H9 (cell line): Measurements from ENCODE around the gene ANGPTL8. TPM values are rescaled to one million over a fixed set of nuclear protein-coding genes. Genes with fewer than 3 reads are reported as not detected.

Experiments
- DNase-seq: peaks from one replicate; pipeline ENCODE4 v3.0.0-alpha.2; 2017
- H2AFZ ChIP-seq: one replicate; pipeline ENCODE4 v1.6.1; 2013; ENCODE audit warnings: mild to moderate bottlenecking, low read length, control low read depth, moderate library complexity
- H2AK5ac ChIP-seq: 2 replicates; pipeline ENCODE4 v1.6.1; 2013; ENCODE audit warnings: low read length, control low read depth, mixed read lengths; ENCODE audit not compliant: insufficient read length
- H2BK120ac ChIP-seq: one replicate; pipeline ENCODE4 v1.6.1; 2013; ENCODE audit warnings: low read depth, mild to moderate bottlenecking, low read length, control low read depth, inconsistent platforms; ENCODE audit not compliant: poor library complexity, severe bottlenecking
- H2BK12ac ChIP-seq: 2 replicates; pipeline ENCODE4 v1.6.1; 2013; ENCODE audit warnings: low read length, control low read depth, mixed read lengths, low read depth; ENCODE audit not compliant: insufficient read length
- H2BK15ac ChIP-seq: 2 replicates; pipeline ENCODE4 v1.6.1; 2013; ENCODE audit warnings: low read depth, low read length, control low read depth
- H2BK20ac ChIP-seq: one replicate; pipeline ENCODE4 v1.6.1; 2013; ENCODE audit warnings: low read depth, mild to moderate bottlenecking, low read length, control low read depth, inconsistent platforms; ENCODE audit not compliant: poor library complexity, severe bottlenecking
- H2BK5ac ChIP-seq: 2 replicates; pipeline ENCODE4 v1.6.1; 2013; ENCODE audit warnings: low read length, control low read depth, mixed read lengths; ENCODE audit not compliant: insufficient read length
- H3K14ac ChIP-seq: 2 replicates; pipeline ENCODE4 v1.6.1; 2013; ENCODE audit warnings: low read length, control low read depth; ENCODE audit not compliant: insufficient read depth
- H3K18ac ChIP-seq: 2 replicates; pipeline ENCODE4 v1.6.1; 2013; ENCODE audit warnings: low read depth, mild to moderate bottlenecking, mixed read lengths, low read length, control low read depth; ENCODE audit not compliant: insufficient read length
- H3K23ac ChIP-seq: 2 replicates; pipeline ENCODE4 v1.6.1; 2013; ENCODE audit warnings: low read length, control low read depth, mixed read lengths, low read depth; ENCODE audit not compliant: insufficient read length
- H3K23me2 ChIP-seq: 2 replicates; pipeline ENCODE4 v1.6.1; 2013; ENCODE audit warnings: low read depth, mild to moderate bottlenecking, mixed read lengths, low read length, control low read depth; ENCODE audit not compliant: insufficient read length, poor library complexity, severe bottlenecking
- H3K27ac ChIP-seq: 2 replicates; pipeline ENCODE4 v1.5.1; 2013; ENCODE audit warnings: low read length, control low read depth, mixed read lengths, low read depth; ENCODE audit not compliant: insufficient read length
- H3K27me3 ChIP-seq: 2 replicates; pipeline ENCODE4 v1.6.1; 2013; ENCODE audit warnings: low read length, control low read depth, inconsistent platforms; ENCODE audit not compliant: insufficient read depth
- H3K4ac ChIP-seq: 2 replicates; pipeline ENCODE4 v1.6.1; 2013; ENCODE audit warnings: low read depth, mild to moderate bottlenecking, control low read depth, inconsistent platforms, low read length, moderate library complexity
- H3K4me1 ChIP-seq: 2 replicates; pipeline ENCODE4 v1.6.1; 2013; ENCODE audit warnings: low read length, control low read depth, inconsistent platforms; ENCODE audit not compliant: insufficient read depth
- H3K4me2 ChIP-seq: 2 replicates; pipeline ENCODE4 v1.6.1; 2013; ENCODE audit warnings: low read length, control low read depth, mixed read lengths; ENCODE audit not compliant: insufficient read length, insufficient read depth
- H3K56ac ChIP-seq: 2 replicates; pipeline ENCODE4 v1.6.1; 2013; ENCODE audit warnings: low read depth, mild to moderate bottlenecking, mixed read lengths, low read length, control low read depth; ENCODE audit not compliant: insufficient read length
- H3K79me1 ChIP-seq: 2 replicates; pipeline ENCODE4 v1.6.1; 2013; ENCODE audit warnings: low read depth, mild to moderate bottlenecking, moderate library complexity, low read length, control low read depth, inconsistent platforms; ENCODE audit not compliant: insufficient read depth, poor library complexity, severe bottlenecking
- H3K79me2 ChIP-seq: 2 replicates; pipeline ENCODE4 v1.6.1; 2013; ENCODE audit warnings: low read length, control low read depth, inconsistent platforms; ENCODE audit not compliant: insufficient read depth
- H3K9ac ChIP-seq: 2 replicates; pipeline ENCODE4 v1.6.1; 2013; ENCODE audit warnings: low read length, control low read depth, mixed read lengths; ENCODE audit not compliant: insufficient read length; ENCODE audit errors: extremely low read depth
- H3K9me3 ChIP-seq: one replicate; pipeline ENCODE4 v1.6.1; 2013; ENCODE audit warnings: low read depth, low read length, inconsistent platforms; ENCODE audit not compliant: control insufficient read depth
- H3T11ph ChIP-seq: one replicate; pipeline ENCODE4 v1.6.1; 2013; ENCODE audit warnings: mild to moderate bottlenecking, low read length, control low read depth, inconsistent platforms
- H4K20me1 ChIP-seq: one replicate; pipeline ENCODE4 v1.6.1; 2013; ENCODE audit not compliant: control insufficient read depth, insufficient read length, insufficient read depth
- H4K5ac ChIP-seq: 2 replicates; pipeline ENCODE4 v1.6.1; 2013; ENCODE audit warnings: low read depth, mild to moderate bottlenecking, mixed read lengths, low read length, control low read depth; ENCODE audit not compliant: insufficient read length
- H4K8ac ChIP-seq: replicated peaks from 2 replicates; pipeline ENCODE4 v1.6.1; 2013; ENCODE audit warnings: low read length, control low read depth, mixed read lengths, low read depth; ENCODE audit not compliant: insufficient read length
- H4K91ac ChIP-seq: 2 replicates; pipeline ENCODE4 v1.6.1; 2013; ENCODE audit warnings: low read depth, mild to moderate bottlenecking, moderate library complexity, mixed read lengths, low read length, control low read depth; ENCODE audit not compliant: insufficient read length
- H3K27ac Mint-ChIP-seq, 3 experiments: 2 replicates in 2 of 3; 3 replicates in 1 of 3; pipeline ENCODE4 v1.8.0; 2020 to 2021; ENCODE audit warnings: mixed read lengths in 3 of 3, mild to moderate bottlenecking in 1 of 3, moderate library complexity in 1 of 3
- H3K27me3 Mint-ChIP-seq: 2 replicates; pipeline ENCODE4 v1.8.0; 2021; ENCODE audit warnings: low read depth, mild to moderate bottlenecking, moderate library complexity, mixed read lengths
- H3K36me3 Mint-ChIP-seq, 3 experiments: 2 replicates in 2 of 3; 3 replicates in 1 of 3; pipeline ENCODE4 v1.8.0; 2020 to 2021; ENCODE audit warnings: low read depth in 3 of 3, mixed read lengths in 3 of 3; ENCODE audit not compliant: insufficient read depth in 1 of 3
- H3K4me1 Mint-ChIP-seq, 2 experiments: 2 replicates each; pipeline ENCODE4 v1.8.0; 2020; ENCODE audit warnings: mixed read lengths in 2 of 2
- H3K4me3 Mint-ChIP-seq, 2 experiments: 2 replicates in 1 of 2; 3 replicates in 1 of 2; pipeline ENCODE4 v1.8.0; 2020 to 2021; ENCODE audit warnings: mild to moderate bottlenecking in 2 of 2, mixed read lengths in 2 of 2, moderate library complexity in 1 of 2
- H3K9me3 Mint-ChIP-seq, 2 experiments: 2 replicates in 1 of 2; 3 replicates in 1 of 2; pipeline ENCODE4 v1.8.0; 2020; ENCODE audit warnings: mild to moderate bottlenecking in 2 of 2, mixed read lengths in 2 of 2, moderate library complexity in 1 of 2
- WGBS: extraction: QIAGEN DNeasy Blood & Tissue Kit; methylation state at CpG from one replicate; pipeline ENCODE4 v1.1.7; 2013; ENCODE audit warnings: missing lambda C conversion rate, low lambda C conversion rate, mixed read lengths; ENCODE audit not compliant: insufficient read length; ENCODE audit errors: extremely low coverage; 5-methylcytosine and 5-hydroxymethylcytosine counted together
- total RNA-seq: library from RNA; stranded (reverse); gene quantifications from 2 replicates; pipeline ENCODE4 v1.2.1, GENCODE V29; 2021
- TF ChIP-seq, protein P1 (sequence below): fragments of 200-600 bp; sonication (generic); conservative IDR thresholded peaks from 3 replicates; pipeline ENCODE4 v1.8.0; 2021; ENCODE audit warnings: antibody characterized with exemption, mild to moderate bottlenecking

Gene ANGPTL8
- total RNA-seq, 1 experiment from 2014 or later, result not detected

DNA sequence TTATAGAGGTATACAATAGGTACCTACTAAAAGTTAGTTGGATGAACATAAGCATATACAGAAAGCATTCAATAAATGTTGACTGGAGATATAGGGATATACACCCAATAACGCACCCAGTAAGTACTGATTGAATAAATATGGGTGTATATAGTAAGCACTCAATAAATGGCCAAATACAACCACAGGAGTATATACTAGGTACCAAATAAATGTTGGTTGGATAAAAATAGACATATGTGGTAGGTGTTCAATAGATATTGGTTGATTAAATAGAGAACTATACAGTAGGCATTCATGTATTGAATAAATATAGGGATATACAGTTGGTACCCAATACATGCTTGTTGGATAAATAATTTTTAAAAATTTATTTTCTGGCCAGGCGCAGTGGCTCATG lies 9.4 kb downstream of the ANGPTL8 start:
- no peak overlapping the region for H3K18ac ChIP-seq
- DNase-seq, result no peak
- no CpG with 5 or more reads among the region's 2 CpGs for WGBS
- no peak overlapping the region for H3K23ac ChIP-seq
- H2AK5ac ChIP-seq, result no peak overlapping the region
- Mint-ChIP-seq H3K4me3 (no peak overlapping the region), H3K27ac (no peak overlapping the region), H3K27me3 (peaks cover under 1% of the 10 kb centered on the region; the same call in 1 of the 2 replicates), H3K4me1 (peaks cover 0 to 5% of the 10 kb centered on the region in 2 experiments; a peak in 3 of 4 replicates), H3K36me3 (peaks cover 14 to 47% (median 43%) of the 10 kb centered on the region in 3 experiments; a peak in 6 of 7 replicates), H3K9me3 (no peaks in the 10 kb centered on the region)
- H4K20me1 ChIP-seq, result no peaks in the 10 kb centered on the region
- H3K27ac ChIP-seq, result no peak overlapping the region
- H3K23me2 ChIP-seq, result no peaks in the 10 kb centered on the region
- no peak overlapping the region for H2BK120ac ChIP-seq
- no peak overlapping the region for H4K5ac ChIP-seq
- no peak overlapping the region for H3K9ac ChIP-seq
- H3K27me3 ChIP-seq, result no peaks in the 10 kb centered on the region
- no peak overlapping the region for H4K8ac ChIP-seq
- no peaks in the 10 kb centered on the region for H3K9me3 ChIP-seq
- H3T11ph ChIP-seq, result no peak overlapping the region
- no peak overlapping the region for H3K14ac ChIP-seq
- H3K4me2 ChIP-seq, result no peak overlapping the region
- H3K4me1 ChIP-seq, result no peaks in the 10 kb centered on the region
- no peaks in the 10 kb centered on the region for H3K79me2 ChIP-seq
- no peak overlapping the region for H2BK12ac ChIP-seq
- no peak overlapping the region for H3K56ac ChIP-seq
- no peak overlapping the region for H2BK5ac ChIP-seq
- H3K4ac ChIP-seq, result no peak overlapping the region
- H2BK15ac ChIP-seq, result no peak overlapping the region
- no peak overlapping the region for H4K91ac ChIP-seq
- no peaks in the 10 kb centered on the region for H3K79me1 ChIP-seq
- H2BK20ac ChIP-seq, result no peak overlapping the region
- TF ChIP-seq, protein P1, sequence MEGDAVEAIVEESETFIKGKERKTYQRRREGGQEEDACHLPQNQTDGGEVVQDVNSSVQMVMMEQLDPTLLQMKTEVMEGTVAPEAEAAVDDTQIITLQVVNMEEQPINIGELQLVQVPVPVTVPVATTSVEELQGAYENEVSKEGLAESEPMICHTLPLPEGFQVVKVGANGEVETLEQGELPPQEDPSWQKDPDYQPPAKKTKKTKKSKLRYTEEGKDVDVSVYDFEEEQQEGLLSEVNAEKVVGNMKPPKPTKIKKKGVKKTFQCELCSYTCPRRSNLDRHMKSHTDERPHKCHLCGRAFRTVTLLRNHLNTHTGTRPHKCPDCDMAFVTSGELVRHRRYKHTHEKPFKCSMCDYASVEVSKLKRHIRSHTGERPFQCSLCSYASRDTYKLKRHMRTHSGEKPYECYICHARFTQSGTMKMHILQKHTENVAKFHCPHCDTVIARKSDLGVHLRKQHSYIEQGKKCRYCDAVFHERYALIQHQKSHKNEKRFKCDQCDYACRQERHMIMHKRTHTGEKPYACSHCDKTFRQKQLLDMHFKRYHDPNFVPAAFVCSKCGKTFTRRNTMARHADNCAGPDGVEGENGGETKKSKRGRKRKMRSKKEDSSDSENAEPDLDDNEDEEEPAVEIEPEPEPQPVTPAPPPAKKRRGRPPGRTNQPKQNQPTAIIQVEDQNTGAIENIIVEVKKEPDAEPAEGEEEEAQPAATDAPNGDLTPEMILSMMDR, result no peak
- no peak overlapping the region for H2AFZ ChIP-seq
